ENCODE data around the gene CDC42BPB.

Gene CDC42BPB

GRCh38 chr14:103013028-103013427 is 44.3 kb downstream of the CDC42BPB start:
- no peak for DNase-seq

DNA sequence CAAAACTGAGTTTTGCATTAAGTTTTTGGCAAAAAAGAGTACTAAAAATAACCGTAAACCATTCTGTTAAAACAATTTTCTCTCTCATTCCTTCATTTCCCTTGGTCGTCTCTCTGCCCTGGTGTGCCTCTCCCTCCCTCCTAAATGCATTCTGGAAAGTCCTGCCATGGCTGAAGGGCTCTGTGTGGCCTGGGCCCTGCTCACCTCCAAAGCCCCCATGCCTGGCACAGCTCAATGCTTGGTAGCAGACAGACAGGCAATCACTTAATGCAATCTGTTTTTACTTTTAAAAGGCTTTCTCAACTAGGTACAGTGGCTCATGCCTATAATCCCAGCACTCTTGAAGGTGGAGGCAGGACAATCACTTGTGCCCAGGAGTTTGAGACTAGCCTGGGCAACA is 47.8 kb downstream of the CDC42BPB start:
- no peak for DNase-seq

- DNase-seq, result no peak
These were observed 48.5 kb downstream of the CDC42BPB start for GRCh38 chr14:103008768-103009357.

DNA sequence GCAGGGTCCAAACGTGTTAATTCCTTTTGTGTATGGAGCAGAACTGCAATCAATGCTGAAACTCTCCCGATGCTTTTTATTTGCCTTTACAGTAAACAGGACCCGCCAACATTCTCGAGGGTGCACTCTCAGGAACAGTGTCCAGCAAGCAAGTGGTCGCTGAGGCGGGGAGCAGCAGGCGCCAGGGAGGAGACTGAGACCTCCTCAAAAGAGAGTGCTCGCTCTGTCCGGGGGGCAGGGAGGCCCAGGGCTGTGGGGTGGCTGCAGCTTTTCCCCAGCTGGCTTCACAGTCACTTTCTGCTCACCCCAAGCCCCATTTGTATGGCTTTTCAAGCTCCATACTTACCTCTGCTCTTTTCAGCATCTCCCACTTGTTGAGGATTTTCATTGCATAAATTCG is 49.2 kb downstream of the CDC42BPB start:
- DNase-seq, result no peak

DNA sequence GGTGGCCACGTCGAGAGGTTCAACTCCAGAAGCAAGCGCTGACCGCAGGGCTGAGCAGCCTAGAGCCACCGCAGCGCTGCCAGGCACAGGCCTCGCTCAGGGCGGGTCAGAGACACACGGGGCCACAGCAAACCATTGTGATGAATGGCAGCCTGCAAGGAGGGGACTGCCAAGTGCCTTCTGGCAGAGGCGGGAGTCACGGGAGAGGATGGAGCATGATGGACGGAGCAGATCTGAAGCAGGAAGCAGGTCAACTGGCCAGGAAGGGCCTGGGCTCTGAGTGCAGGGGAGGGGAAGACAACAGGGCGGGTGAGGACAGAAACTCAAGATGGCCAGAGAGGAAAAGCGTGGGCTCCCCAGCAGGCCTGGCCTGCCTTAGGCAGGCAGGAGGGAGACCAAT is 49.8 kb downstream of the CDC42BPB start:
- no peak for DNase-seq

DNA sequence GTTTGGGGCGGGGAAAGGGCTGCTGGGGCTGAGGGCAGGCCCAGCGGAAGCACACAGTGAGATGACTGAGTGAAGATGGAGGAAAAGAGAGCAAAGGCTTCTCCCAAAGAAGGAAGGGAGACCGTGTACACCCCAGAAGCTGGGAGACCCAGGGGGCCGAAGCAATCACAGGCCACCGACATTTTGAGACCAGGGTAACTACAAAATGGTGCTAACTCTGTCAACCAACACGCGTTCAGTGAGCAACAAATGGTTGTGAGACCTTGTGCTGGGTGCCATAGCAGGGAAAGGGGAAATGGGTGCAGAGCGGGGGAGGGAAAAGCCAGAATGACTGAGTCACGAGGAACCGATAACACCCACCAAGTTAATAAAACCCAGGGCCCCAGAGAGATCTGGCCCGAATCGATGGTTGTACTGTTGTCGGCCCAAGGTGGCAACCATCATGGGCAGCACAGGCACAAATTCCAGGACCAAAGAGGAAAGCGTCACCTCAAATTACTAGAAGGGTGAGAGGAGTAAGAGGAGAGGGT is 50.3 kb downstream of the CDC42BPB start:
- DNase-seq, result no peak

- no peak for DNase-seq
These were observed 51.2 kb downstream of the CDC42BPB start for GRCh38 chr14:103006106-103006505.

GRCh38 chr14:103003850-103004249 is 53.5 kb downstream of the CDC42BPB start:
- no peak for DNase-seq

- DNase-seq, result no peak
These were observed 54.1 kb downstream of the CDC42BPB start for GRCh38 chr14:103003351-103003615.

- no peak for DNase-seq
These were observed 54.6 kb downstream of the CDC42BPB start for GRCh38 chr14:103002578-103003350.

DNA sequence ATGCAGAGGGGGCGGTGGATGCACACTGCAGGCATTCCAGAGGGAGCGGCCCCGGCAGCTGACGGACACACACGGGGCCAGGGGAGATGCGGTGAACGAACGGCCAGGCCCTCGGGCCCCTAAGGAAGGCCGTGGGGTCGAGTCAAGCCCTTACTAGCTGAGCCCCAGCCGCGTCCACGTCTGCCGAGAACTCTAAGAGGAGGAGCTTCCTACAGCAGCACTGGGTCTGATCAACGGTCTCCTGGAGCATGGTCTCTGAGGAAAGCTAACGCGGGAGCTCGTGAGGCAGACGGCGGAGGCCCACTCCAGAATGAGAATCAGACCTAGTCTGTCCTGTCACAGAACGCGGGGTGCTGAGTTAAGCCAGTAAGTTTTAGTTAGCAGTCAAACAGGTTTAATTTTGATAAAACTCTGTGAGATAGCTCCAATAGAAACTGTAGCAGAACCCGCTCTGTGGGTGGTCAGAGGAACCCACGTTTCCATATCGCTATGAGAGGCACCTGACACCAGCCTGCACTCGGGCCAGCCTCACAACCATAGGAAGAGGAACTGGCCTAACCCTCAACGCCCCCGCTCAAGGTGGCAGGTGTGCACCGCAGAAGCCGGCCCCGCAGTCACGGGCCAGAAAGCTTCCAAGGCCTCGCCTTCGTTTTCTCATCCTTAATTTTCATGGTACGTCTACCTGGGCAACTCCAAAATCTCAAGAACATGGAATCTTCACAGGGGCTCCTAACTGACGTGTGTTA is 55.5 kb downstream of the CDC42BPB start:
- peak; percentile 21 for DNase-seq

- no peak for DNase-seq
These were observed 56.1 kb downstream of the CDC42BPB start for GRCh38 chr14:103001226-103001625.

DNA sequence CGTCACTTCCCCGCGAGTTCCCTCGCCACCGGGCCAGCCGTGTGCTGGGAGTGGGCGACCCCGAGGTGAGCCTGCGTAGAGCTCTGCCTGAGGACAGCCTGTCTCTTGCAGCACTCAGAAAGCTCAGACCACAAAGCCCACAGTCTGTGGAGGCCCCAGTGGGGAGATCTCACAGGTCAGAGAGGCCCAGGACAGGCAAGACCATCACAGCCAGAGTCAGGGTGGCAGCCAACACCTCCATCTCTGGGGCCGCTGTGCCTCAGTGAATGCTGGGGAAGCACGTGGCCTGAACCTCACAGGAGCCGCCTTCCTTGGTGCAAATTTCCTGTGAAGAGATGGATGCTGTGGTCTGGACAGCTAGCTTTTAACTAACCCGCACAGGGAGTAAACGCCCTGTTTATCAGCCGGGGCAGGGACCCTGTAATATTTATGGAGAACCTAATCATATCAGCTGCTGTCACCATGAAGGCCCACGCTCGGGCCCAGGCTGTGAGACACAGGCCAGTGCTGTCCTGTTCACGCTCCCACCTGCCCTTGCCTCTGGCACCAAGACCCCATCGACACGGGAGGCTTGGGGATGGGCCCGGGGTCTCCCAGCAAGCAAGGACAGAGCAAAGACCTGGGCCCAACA is 56.9 kb downstream of the CDC42BPB start:
- DNase-seq, result no peak

- no peak for DNase-seq
These were observed 58.0 kb downstream of the CDC42BPB start for GRCh38 chr14:102999227-102999895.

GRCh38 chr14:102998393-102998792 is 59.0 kb downstream of the CDC42BPB start:
- DNase-seq, result no peak

- no peak for DNase-seq
These were observed 60.4 kb downstream of the CDC42BPB start for GRCh38 chr14:102996941-102997340.

DNA sequence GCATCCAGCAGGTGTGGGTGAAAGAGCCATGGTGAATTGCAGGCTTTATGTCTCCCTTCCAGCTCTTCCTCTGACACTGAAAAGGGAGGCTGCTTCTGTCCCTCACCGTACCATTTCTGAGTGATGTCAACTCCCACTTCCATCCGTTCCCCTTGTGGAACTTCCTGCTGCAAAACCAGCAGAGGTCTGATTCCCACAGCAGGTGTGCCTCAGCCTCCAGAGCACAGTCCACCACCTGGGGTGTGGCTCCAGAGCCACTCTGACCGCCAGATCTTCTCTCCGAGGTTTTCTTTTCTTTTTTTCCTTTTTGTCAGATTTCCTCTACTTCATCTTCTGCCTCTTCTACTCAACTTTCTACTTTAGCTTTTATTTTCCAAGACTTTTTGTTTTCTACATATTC is 62.7 kb downstream of the CDC42BPB start:
- DNase-seq, result no peak

GRCh38 chr14:102993523-102993922 is 63.8 kb downstream of the CDC42BPB start:
- DNase-seq, result no peak

GRCh38 chr14:102991376-102991775 is 66.0 kb downstream of the CDC42BPB start:
- no peak for DNase-seq

GRCh38 chr14:102988054-102988453 is 69.3 kb downstream of the CDC42BPB start:
- no peak for DNase-seq

- no peak for DNase-seq
These were observed 70.4 kb downstream of the CDC42BPB start for GRCh38 chr14:102986810-102987579.

DNA sequence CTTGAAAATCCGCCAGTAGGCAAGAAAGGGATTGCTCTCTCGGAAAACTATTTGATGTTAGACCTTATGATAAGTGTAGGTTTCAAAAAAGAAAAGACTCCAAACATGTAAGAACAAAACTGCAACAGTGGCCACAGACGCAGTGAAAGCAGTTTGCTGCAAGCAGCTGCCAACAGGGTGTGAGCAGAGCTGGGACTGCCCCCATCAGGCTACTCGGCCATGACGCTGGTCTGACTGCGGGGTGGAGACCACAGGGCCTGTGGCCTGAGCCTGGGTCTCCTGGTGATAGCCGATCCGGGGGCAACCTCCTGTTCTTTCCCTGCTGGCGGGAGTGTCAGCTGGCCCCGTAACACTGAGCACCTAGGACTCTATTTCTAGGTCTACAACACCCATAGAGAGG is 71.7 kb downstream of the CDC42BPB start:
- DNase-seq, result no peak
